Inferior parietal cortex (tissue), 1 donor: ENCODE measurements around the gene BMP3.

ENCODE experiments used
- DNase-seq: peaks from one replicate; pipeline ENCODE4 v3.0.0-alpha.2; 2016; ENCODE audit errors: extremely low spot score

The BMP3 gene

GRCh38 chr4:81106150-81106549 is 75.6 kb downstream of the BMP3 start:
- no peak for DNase-seq
